ENCODE measurements around the gene FAM171A1.

Gene FAM171A1

DNA sequence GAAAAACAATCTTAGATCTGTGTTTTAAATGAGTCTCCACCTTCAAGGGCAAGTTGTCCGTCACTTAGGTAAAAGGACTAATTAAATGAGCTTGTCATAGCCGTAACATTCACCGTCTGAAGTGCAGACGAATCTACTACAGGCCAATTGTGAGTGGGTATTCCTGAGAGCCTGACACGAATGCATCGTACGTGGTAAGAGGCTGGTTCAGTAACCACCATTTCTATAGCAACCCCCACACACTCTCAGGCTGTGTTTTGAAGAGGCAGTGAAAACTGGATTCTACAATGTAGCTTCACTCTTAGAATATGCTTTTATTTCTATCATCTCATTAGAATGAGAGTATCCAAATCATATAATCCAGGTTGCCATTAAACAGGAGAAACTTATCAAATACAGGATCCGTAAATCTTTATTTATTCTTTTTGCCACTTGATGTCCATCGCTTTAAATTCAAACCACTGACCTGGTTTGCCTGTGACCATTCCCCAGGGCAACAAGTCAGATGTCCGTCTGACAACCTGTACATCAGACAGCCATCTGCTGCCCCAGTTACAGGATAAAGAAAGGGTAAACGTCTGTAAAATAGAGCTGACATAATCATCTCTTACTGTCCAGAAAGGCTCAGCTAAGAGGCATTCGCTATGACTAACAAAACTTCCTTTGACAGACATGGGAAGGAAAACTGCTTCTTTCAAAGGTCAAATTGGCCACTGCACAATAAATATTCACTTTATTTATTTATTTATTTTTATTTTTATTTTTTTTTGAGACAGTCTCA is 132.3 kb downstream of the FAM171A1 start:
- H3K9ac ChIP-seq (ENCODE audit: low read depth, low read length): no peak overlapping the region
- no peaks in the 10 kb centered on the region for H3K4me1 ChIP-seq (ENCODE audit: control insufficient read depth, insufficient read depth, low read length)
- H3K27me3 ChIP-seq (ENCODE audit: control insufficient read depth, insufficient read depth, low read length): no peaks in the 10 kb centered on the region
- no peaks in the 10 kb centered on the region for H3K36me3 ChIP-seq (ENCODE audit: control insufficient read depth, insufficient read depth, low read length)
- no peaks in the 10 kb centered on the region for H3K9me3 ChIP-seq (ENCODE audit: control insufficient read depth, insufficient read depth, low read length)
- no peak overlapping the region for H3K4me3 ChIP-seq (ENCODE audit: low read depth, low read length)
- H3K27ac ChIP-seq (ENCODE audit: low read depth, low read length): no peak overlapping the region

GRCh38 chr10:15237351-15237750 is 133.7 kb downstream of the FAM171A1 start:
- H3K27me3 ChIP-seq (ENCODE audit: control insufficient read depth, insufficient read depth, low read length): no peaks in the 10 kb centered on the region
- H3K4me1 ChIP-seq (ENCODE audit: control insufficient read depth, insufficient read depth, low read length): no peaks in the 10 kb centered on the region
- no peak overlapping the region for H3K27ac ChIP-seq (ENCODE audit: low read depth, low read length)
- no peaks in the 10 kb centered on the region for H3K36me3 ChIP-seq (ENCODE audit: control insufficient read depth, insufficient read depth, low read length)
- no peak overlapping the region for H3K4me3 ChIP-seq (ENCODE audit: low read depth, low read length)
- no peak overlapping the region for H3K9ac ChIP-seq (ENCODE audit: low read depth, low read length)
- H3K9me3 ChIP-seq (ENCODE audit: control insufficient read depth, insufficient read depth, low read length): no peaks in the 10 kb centered on the region

DNA sequence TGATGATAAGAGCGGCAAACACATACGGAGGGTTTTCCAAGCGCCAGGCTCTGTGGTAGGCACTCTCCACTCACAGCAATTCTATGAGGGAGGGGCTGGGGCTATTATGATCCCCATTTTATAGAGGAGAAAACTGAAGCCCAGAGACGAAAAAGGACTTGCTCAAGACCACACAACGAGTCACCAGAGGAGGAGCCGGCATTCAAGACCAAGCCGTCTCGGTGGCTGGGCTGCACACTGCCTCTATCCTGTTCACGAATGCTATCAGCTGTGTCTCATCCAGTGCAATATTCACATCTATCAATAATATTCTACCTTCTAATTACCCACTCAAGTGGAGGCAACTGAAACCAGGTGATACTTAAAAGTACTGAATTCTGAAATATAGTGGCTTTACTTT is 134.7 kb downstream of the FAM171A1 start:
- H3K36me3 ChIP-seq (ENCODE audit: control insufficient read depth, insufficient read depth, low read length): no peaks in the 10 kb centered on the region
- H3K9ac ChIP-seq (ENCODE audit: low read depth, low read length): no peak overlapping the region
- no peaks in the 10 kb centered on the region for H3K9me3 ChIP-seq (ENCODE audit: control insufficient read depth, insufficient read depth, low read length)
- no peak overlapping the region for H3K27ac ChIP-seq (ENCODE audit: low read depth, low read length)
- H3K4me1 ChIP-seq (ENCODE audit: control insufficient read depth, insufficient read depth, low read length): no peaks in the 10 kb centered on the region
- H3K27me3 ChIP-seq (ENCODE audit: control insufficient read depth, insufficient read depth, low read length): no peaks in the 10 kb centered on the region
- H3K4me3 ChIP-seq (ENCODE audit: low read depth, low read length): no peak overlapping the region

- Histone ChIP-seq H3K4me1 (ENCODE audit: control insufficient read depth, insufficient read depth, low read length) (no peaks in the 10 kb centered on the region), H3K36me3 (ENCODE audit: control insufficient read depth, insufficient read depth, low read length) (no peaks in the 10 kb centered on the region), H3K9me3 (ENCODE audit: control insufficient read depth, insufficient read depth, low read length) (no peaks in the 10 kb centered on the region), H3K9ac (ENCODE audit: low read depth, low read length) (no peak overlapping the region), H3K27ac (ENCODE audit: low read depth, low read length) (no peak overlapping the region), H3K27me3 (ENCODE audit: control insufficient read depth, insufficient read depth, low read length) (no peaks in the 10 kb centered on the region), H3K4me3 (ENCODE audit: low read depth, low read length) (no peak overlapping the region)
Measured at GRCh38 chr10:15232279-15232678, 138.8 kb downstream of the FAM171A1 start.

DNA sequence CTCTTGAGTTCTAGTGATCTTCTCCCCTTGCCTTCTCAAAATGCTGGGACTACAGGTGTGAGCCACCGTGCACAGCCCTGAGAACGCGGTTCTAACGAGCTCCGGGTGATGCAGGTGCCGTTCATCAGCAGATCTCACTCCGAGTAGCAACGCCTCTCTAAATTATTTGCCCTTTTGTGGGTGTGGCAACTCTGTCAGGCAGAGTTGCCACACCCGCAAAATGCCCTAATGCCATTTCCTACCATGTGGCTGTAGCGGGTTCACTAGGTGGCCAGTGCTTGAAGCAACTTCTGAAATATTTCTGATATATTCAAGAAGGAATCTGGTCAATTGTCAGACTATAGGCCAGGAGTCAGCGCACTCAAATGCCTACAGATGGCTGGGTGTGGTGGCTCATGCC is 139.7 kb downstream of the FAM171A1 start:
- Histone ChIP-seq H3K27me3 (ENCODE audit: control insufficient read depth, insufficient read depth, low read length) (no peaks in the 10 kb centered on the region), H3K36me3 (ENCODE audit: control insufficient read depth, insufficient read depth, low read length) (no peaks in the 10 kb centered on the region), H3K9me3 (ENCODE audit: control insufficient read depth, insufficient read depth, low read length) (no peaks in the 10 kb centered on the region), H3K4me1 (ENCODE audit: control insufficient read depth, insufficient read depth, low read length) (no peaks in the 10 kb centered on the region), H3K4me3 (ENCODE audit: low read depth, low read length) (no peak overlapping the region), H3K9ac (ENCODE audit: low read depth, low read length) (no peak overlapping the region), H3K27ac (ENCODE audit: low read depth, low read length) (no peak overlapping the region)

GRCh38 chr10:15230257-15230656 is 140.8 kb downstream of the FAM171A1 start:
- no peaks in the 10 kb centered on the region for H3K36me3 ChIP-seq (ENCODE audit: control insufficient read depth, insufficient read depth, low read length)
- no peaks in the 10 kb centered on the region for H3K4me1 ChIP-seq (ENCODE audit: control insufficient read depth, insufficient read depth, low read length)
- H3K9ac ChIP-seq (ENCODE audit: low read depth, low read length): no peak overlapping the region
- no peak overlapping the region for H3K4me3 ChIP-seq (ENCODE audit: low read depth, low read length)
- H3K27me3 ChIP-seq (ENCODE audit: control insufficient read depth, insufficient read depth, low read length): no peaks in the 10 kb centered on the region
- H3K27ac ChIP-seq (ENCODE audit: low read depth, low read length): no peak overlapping the region
- H3K9me3 ChIP-seq (ENCODE audit: control insufficient read depth, insufficient read depth, low read length): no peaks in the 10 kb centered on the region

DNA sequence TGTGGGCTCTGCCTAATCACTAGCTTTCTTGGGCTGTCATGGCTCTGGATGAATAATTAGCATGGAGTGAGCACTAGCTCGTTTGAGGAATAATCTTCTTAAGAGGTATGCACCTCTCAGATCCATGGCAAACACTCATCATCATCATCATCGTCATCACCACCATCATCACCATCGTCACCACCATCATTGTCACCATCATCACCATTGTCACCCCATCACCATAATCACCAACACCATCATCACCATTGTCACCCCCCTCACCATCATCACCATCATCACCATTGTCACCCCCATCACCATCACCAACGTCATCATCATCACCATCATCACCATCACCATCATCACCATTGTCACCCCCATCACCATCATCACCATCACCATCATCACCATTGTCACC is 141.8 kb downstream of the FAM171A1 start:
- no peaks in the 10 kb centered on the region for H3K36me3 ChIP-seq (ENCODE audit: control insufficient read depth, insufficient read depth, low read length)
- no peaks in the 10 kb centered on the region for H3K4me1 ChIP-seq (ENCODE audit: control insufficient read depth, insufficient read depth, low read length)
- H3K4me3 ChIP-seq (ENCODE audit: low read depth, low read length): no peak overlapping the region

GRCh38 chr10:15228426-15228825 is 142.7 kb downstream of the FAM171A1 start:
- no peak overlapping the region for H3K27ac ChIP-seq (ENCODE audit: low read depth, low read length)
- no peak overlapping the region for H3K4me3 ChIP-seq (ENCODE audit: low read depth, low read length)
- no peaks in the 10 kb centered on the region for H3K36me3 ChIP-seq (ENCODE audit: control insufficient read depth, insufficient read depth, low read length)

More for the DNA sequence above, 141.8 kb downstream of the FAM171A1 start:
- Histone ChIP-seq H3K27ac (ENCODE audit: low read depth, low read length) (no peak overlapping the region), H3K27me3 (ENCODE audit: control insufficient read depth, insufficient read depth, low read length) (no peaks in the 10 kb centered on the region), H3K9ac (ENCODE audit: low read depth, low read length) (no peak overlapping the region), H3K9me3 (ENCODE audit: control insufficient read depth, insufficient read depth, low read length) (no peaks in the 10 kb centered on the region)

DNA sequence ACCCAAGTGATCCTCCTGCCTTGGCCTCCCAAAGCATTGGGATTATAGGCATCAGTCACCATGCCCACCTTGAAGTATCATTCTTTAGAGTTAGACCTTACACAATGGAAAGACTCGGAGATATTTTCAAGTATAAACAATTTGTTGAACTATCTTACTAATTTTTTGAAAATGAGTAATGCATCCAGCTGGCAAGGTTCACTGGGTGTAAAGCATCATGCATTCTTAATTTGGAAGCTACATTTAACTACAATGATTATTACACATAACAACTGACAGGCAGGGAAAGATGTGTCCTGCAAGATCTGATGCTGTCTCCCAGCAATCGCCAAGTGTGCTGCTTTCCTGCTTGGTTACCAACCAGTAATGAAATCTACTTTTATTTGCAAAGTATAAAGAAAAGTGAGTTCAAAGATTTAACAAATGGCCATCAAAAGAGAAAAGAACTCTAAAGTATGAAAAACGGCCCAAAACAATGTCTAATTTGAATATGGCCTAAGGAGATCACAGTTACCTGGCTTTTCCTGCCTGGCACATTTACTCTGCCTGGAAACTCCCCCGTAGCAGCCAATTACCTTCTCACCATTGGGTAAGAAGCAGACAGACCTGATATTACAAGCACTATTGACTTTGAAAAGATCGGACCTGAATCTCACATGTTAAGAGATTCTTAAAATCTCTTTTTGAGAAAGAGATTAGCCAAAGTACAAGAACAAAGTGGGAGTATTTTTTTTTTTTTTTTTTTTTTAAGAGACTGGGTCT is 143.3 kb downstream of the FAM171A1 start:
- Histone ChIP-seq H3K4me1 (ENCODE audit: control insufficient read depth, insufficient read depth, low read length) (no peaks in the 10 kb centered on the region), H3K9me3 (ENCODE audit: control insufficient read depth, insufficient read depth, low read length) (no peaks in the 10 kb centered on the region), H3K4me3 (ENCODE audit: low read depth, low read length) (no peak overlapping the region), H3K9ac (ENCODE audit: low read depth, low read length) (no peak overlapping the region), H3K27ac (ENCODE audit: low read depth, low read length) (no peak overlapping the region), H3K27me3 (ENCODE audit: control insufficient read depth, insufficient read depth, low read length) (no peaks in the 10 kb centered on the region), H3K36me3 (ENCODE audit: control insufficient read depth, insufficient read depth, low read length) (no peaks in the 10 kb centered on the region)

More at GRCh38 chr10:15228426-15228825, 142.7 kb downstream of the FAM171A1 start:
- no peaks in the 10 kb centered on the region for H3K27me3 ChIP-seq (ENCODE audit: control insufficient read depth, insufficient read depth, low read length)
- no peaks in the 10 kb centered on the region for H3K4me1 ChIP-seq (ENCODE audit: control insufficient read depth, insufficient read depth, low read length)
- no peaks in the 10 kb centered on the region for H3K9me3 ChIP-seq (ENCODE audit: control insufficient read depth, insufficient read depth, low read length)
- H3K9ac ChIP-seq (ENCODE audit: low read depth, low read length): no peak overlapping the region

DNA sequence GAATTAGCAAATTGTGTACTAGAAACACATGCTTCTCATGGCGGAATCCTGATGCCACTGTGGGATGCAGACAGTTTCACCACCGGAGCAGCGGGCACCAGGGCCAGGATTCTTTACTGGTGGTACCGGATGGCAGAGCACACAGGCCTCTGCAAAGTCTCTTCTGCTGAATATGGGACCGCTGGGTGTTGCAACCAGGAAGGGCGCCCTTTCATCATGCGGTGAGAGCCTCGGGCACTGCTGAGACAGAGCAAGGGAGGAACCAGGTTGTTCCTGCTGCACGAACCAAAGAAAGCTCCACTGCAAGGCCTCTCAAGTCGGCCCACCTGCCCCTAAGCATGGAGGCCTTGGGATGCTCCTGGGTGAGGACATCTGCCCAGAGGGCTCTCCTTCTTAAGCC is 145.6 kb downstream of the FAM171A1 start:
- H3K27ac ChIP-seq (ENCODE audit: low read depth, low read length): no peak overlapping the region
- H3K4me3 ChIP-seq (ENCODE audit: low read depth, low read length): no peak overlapping the region
- H3K27me3 ChIP-seq (ENCODE audit: control insufficient read depth, insufficient read depth, low read length): no peaks in the 10 kb centered on the region
- no peak overlapping the region for H3K9ac ChIP-seq (ENCODE audit: low read depth, low read length)
- H3K9me3 ChIP-seq (ENCODE audit: control insufficient read depth, insufficient read depth, low read length): no peaks in the 10 kb centered on the region
- H3K4me1 ChIP-seq (ENCODE audit: control insufficient read depth, insufficient read depth, low read length): no peaks in the 10 kb centered on the region
- H3K36me3 ChIP-seq (ENCODE audit: control insufficient read depth, insufficient read depth, low read length): no peaks in the 10 kb centered on the region

DNA sequence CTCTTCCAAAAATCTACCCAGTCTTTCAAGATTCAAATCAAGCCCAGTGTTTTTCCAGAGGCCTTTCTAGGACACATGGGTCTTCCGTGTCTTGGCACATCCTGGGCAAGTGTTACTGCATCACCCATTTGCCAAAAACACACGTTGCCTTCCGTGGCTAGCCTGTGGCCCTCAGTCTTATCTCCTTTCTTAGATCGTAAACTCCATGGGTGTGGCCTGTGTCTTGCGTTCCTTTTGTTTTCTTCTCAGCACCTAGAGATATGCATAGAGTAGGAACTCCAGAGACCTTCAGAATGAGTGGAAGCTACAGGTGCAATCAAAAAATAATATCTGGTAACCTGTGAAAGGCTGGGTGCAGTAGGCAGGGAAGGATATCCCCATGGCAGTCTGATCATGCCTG is 146.1 kb downstream of the FAM171A1 start:
- Histone ChIP-seq H3K36me3 (ENCODE audit: control insufficient read depth, insufficient read depth, low read length) (no peaks in the 10 kb centered on the region), H3K9ac (ENCODE audit: low read depth, low read length) (no peak overlapping the region), H3K27ac (ENCODE audit: low read depth, low read length) (no peak overlapping the region), H3K4me3 (ENCODE audit: low read depth, low read length) (no peak overlapping the region), H3K27me3 (ENCODE audit: control insufficient read depth, insufficient read depth, low read length) (no peaks in the 10 kb centered on the region), H3K9me3 (ENCODE audit: control insufficient read depth, insufficient read depth, low read length) (no peaks in the 10 kb centered on the region), H3K4me1 (ENCODE audit: control insufficient read depth, insufficient read depth, low read length) (no peaks in the 10 kb centered on the region)

All from HUES48 (cell line).